ENCODE results near the gene CCNB1IP1.

GRCh38 chr14:20343862-20344220 is 10.8 kb upstream of the CCNB1IP1 start:
- TF ChIP-seq, protein P1, sequence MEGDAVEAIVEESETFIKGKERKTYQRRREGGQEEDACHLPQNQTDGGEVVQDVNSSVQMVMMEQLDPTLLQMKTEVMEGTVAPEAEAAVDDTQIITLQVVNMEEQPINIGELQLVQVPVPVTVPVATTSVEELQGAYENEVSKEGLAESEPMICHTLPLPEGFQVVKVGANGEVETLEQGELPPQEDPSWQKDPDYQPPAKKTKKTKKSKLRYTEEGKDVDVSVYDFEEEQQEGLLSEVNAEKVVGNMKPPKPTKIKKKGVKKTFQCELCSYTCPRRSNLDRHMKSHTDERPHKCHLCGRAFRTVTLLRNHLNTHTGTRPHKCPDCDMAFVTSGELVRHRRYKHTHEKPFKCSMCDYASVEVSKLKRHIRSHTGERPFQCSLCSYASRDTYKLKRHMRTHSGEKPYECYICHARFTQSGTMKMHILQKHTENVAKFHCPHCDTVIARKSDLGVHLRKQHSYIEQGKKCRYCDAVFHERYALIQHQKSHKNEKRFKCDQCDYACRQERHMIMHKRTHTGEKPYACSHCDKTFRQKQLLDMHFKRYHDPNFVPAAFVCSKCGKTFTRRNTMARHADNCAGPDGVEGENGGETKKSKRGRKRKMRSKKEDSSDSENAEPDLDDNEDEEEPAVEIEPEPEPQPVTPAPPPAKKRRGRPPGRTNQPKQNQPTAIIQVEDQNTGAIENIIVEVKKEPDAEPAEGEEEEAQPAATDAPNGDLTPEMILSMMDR (IDR thresholded peaks at IDR 0.05): no peak
- TF ChIP-seq POLR2A (IDR thresholded peaks at IDR 0.05) (no peak), POLR2AphosphoS5 (IDR thresholded peaks at IDR 0.05) (no peak)

All from prostate gland (tissue), 2 donors.